Osteoblast (primary cell): Measurements from ENCODE around the gene ADK. TPM values are rescaled to one million over a fixed set of nuclear protein-coding genes. Genes with fewer than 3 reads are reported as not detected.
A peak's percentile ranks its signal among the peaks of the same experiment; 100 is the strongest.

Source experiments
- DNase-seq: peaks from one replicate; pipeline ENCODE4 v3.0.0; 2011; ENCODE audit warnings: low spot score, mixed read lengths; ENCODE audit not compliant: insufficient read length; ENCODE audit errors: missing footprints
- H2AFZ ChIP-seq: 2 replicates; pipeline ENCODE4 v1.6.0; 2011; ENCODE audit warnings: mild to moderate bottlenecking, low read length
- H3K27ac ChIP-seq: 2 replicates; pipeline ENCODE4 v1.5.1; 2011; ENCODE audit warnings: mild to moderate bottlenecking, low read depth, low read length, moderate library complexity
- H3K27me3 ChIP-seq: 2 replicates; pipeline ENCODE4 v1.6.0; 2012; ENCODE audit warnings: mild to moderate bottlenecking, control low read depth, inconsistent platforms, low read length, moderate library complexity; ENCODE audit not compliant: insufficient read depth
- H3K36me3 ChIP-seq: 2 replicates; pipeline ENCODE4 v1.5.1; 2011; ENCODE audit warnings: mild to moderate bottlenecking, low read length, control low read depth, moderate library complexity; ENCODE audit not compliant: insufficient read depth
- H3K4me1 ChIP-seq: 2 replicates; pipeline ENCODE4 v1.5.1; 2011; ENCODE audit warnings: mild to moderate bottlenecking, low read length, control low read depth, moderate library complexity; ENCODE audit not compliant: insufficient read depth
- H3K4me2 ChIP-seq: 2 replicates; pipeline ENCODE4 v1.6.0; 2011; ENCODE audit warnings: mild to moderate bottlenecking, low read length; ENCODE audit not compliant: insufficient read depth
- H3K4me3 ChIP-seq: fragments of 200-600 bp; sonication (generic); 3 replicates; pipeline ENCODE4 v1.5.1; 2012; ENCODE audit warnings: mild to moderate bottlenecking, low read length, inconsistent platforms; ENCODE audit not compliant: insufficient read depth
- H3K79me2 ChIP-seq: 2 replicates; pipeline ENCODE4 v1.6.0; 2012; ENCODE audit warnings: mild to moderate bottlenecking, low read length, control low read depth, inconsistent platforms; ENCODE audit not compliant: insufficient read depth
- H3K9me3 ChIP-seq: 2 replicates; pipeline ENCODE4 v1.5.1; 2011; ENCODE audit warnings: low read depth, low read length, control low read depth
- H4K20me1 ChIP-seq: 2 replicates; pipeline ENCODE4 v1.6.0; 2012; ENCODE audit warnings: mild to moderate bottlenecking, low read length, control low read depth; ENCODE audit not compliant: insufficient read depth
- CTCF ChIP-seq: IDR thresholded peaks from 2 replicates; pipeline ENCODE4 v1.5.1; 2011; ENCODE audit warnings: mild to moderate bottlenecking, low read depth, low read length, moderate library complexity; ENCODE audit errors: extremely low read depth
- total RNA-seq: library from RNA; depleted of rRNA; stranded (reverse); fragments of >200 nt; gene quantifications from 2 replicates; pipeline ENCODE4 v1.2.3, GENCODE V29; 2012

Gene ADK
- total RNA-seq, 1 donor: 34.0 TPM

GRCh38 chr10:74223755-74224529, 72.9 kb downstream of the ADK start:
- no peak overlapping the region for H3K4me3 ChIP-seq
- no peak overlapping the region for H2AFZ ChIP-seq
- DNase-seq: peak; percentile 39
- no peaks in the 10 kb centered on the region for H3K9me3 ChIP-seq
- H3K27ac ChIP-seq: peak overlapping the region; percentile 62
- peaks cover 21% of the 10 kb centered on the region for H3K4me1 ChIP-seq
- H4K20me1 ChIP-seq: no peaks in the 10 kb centered on the region
- H3K36me3 ChIP-seq: no peaks in the 10 kb centered on the region
- TF ChIP-seq CTCF: no peak
- no peaks in the 10 kb centered on the region for H3K27me3 ChIP-seq
- H3K79me2 ChIP-seq: peaks cover 4% of the 10 kb centered on the region
- H3K4me2 ChIP-seq: peak overlapping the region; percentile 58

GRCh38 chr10:74227697-74228424, 76.8 kb downstream of the ADK start:
- Histone ChIP-seq H3K4me1 (peaks cover 24% of the 10 kb centered on the region), H3K27me3 (no peaks in the 10 kb centered on the region), H4K20me1 (no peaks in the 10 kb centered on the region), H3K9me3 (no peaks in the 10 kb centered on the region), H3K36me3 (no peaks in the 10 kb centered on the region), H3K4me3 (no peak overlapping the region), H3K79me2 (peaks cover 11% of the 10 kb centered on the region), H3K27ac (peak overlapping the region; percentile 77), H3K4me2 (no peak overlapping the region), H2AFZ (no peak overlapping the region)
- DNase-seq: peak; percentile 68
- no peak for TF ChIP-seq CTCF

DNA sequence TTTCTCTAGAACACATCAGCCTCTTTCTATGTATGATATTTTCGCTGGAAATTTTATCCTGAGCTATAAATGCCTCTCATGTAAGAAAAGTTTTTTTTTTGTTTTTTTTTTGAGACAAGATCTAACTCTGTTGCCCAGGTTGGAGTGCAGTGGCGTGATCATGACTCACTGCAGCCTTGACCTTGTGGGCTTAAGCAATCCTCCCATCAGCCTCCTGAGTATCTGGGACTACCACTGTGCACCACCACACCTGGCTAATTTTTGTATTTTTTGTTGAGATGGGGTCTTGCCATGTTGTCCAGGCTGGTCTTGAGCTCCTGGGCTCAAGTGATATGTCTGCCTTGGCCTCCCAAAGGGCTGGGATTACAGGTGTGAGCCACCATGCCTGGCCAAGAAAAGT, 80.4 kb downstream of the ADK start:
- no peak for DNase-seq
- Histone ChIP-seq H3K4me2 (no peak overlapping the region), H2AFZ (no peak overlapping the region), H3K9me3 (no peaks in the 10 kb centered on the region), H3K36me3 (no peaks in the 10 kb centered on the region), H4K20me1 (no peaks in the 10 kb centered on the region), H3K27ac (no peak overlapping the region), H3K4me3 (no peak overlapping the region), H3K79me2 (peaks cover 16% of the 10 kb centered on the region), H3K27me3 (no peaks in the 10 kb centered on the region), H3K4me1 (peaks cover 16% of the 10 kb centered on the region)
- no peak for TF ChIP-seq CTCF

DNA sequence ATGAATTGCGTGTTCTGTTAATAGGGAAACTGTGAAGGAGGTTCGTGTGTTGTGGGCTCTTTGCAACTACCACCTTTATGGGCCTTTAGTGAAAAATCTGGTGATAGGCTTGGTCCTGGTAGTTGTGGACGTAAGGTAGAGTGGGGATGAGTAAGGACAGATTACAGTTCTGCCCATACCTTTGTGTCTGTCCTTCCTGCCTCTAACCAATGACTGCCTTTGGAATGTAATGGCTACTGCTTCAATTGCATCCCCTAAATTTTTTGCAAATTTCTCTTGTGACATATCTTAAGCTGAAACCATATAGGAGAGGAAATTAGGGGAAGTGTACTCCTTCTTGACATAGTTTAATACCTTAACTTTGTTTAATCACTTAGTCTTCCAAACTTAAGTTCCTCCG, 82.3 kb downstream of the ADK start:
- H2AFZ ChIP-seq: no peak overlapping the region
- no peaks in the 10 kb centered on the region for H3K36me3 ChIP-seq
- no peak overlapping the region for H3K4me3 ChIP-seq
- no peaks in the 10 kb centered on the region for H3K9me3 ChIP-seq
- peaks cover 19% of the 10 kb centered on the region for H3K79me2 ChIP-seq
- no peak overlapping the region for H3K4me2 ChIP-seq
- DNase-seq: no peak
- no peak overlapping the region for H3K27ac ChIP-seq
- H3K27me3 ChIP-seq: no peaks in the 10 kb centered on the region
- no peak for TF ChIP-seq CTCF
- no peaks in the 10 kb centered on the region for H4K20me1 ChIP-seq
- peaks cover 9% of the 10 kb centered on the region for H3K4me1 ChIP-seq
